ENCODE results near the gene LIPT2. TPM values are rescaled to one million over a fixed set of nuclear protein-coding genes. Genes with fewer than 3 reads are reported as not detected.

Gene LIPT2
- total RNA-seq, 3 donors from 2014 or later = 3.2 to 4.8 (median 4.1) TPM

DNA sequence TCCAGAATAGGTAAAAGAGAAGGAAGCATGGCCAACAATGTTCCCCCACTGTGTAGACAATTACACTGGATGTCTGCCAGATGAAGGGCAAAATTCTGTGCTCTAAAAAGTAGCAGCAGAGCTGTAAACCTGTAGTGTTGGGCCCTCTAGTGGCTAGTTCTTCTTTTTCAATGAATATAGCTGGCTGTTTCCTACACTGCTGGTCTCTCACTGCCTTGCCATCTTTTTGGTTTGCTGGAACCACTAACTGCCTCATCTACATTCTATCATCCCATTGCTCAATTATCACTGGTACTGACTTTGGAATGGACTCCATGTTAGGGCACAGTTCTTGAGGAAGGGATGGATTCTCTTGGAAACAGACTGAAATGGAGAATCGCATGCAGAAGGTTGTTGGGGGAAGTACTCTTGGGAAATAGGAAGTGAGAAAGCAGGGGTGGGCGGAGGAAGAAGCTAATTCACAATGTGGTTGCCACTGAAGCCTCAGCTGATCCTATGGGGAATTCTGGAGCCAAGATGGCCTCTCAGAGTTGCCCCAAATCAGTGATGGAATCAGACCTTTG is 44.1 kb downstream of the LIPT2 start:
- ATAC-seq (peak; percentile 83), DNase-seq (peak in 1 of 3 donors; percentile 77)
- no peaks in the 10 kb centered on the region for H3K36me3 ChIP-seq (ENCODE audit: low read depth)
- no peaks in the 10 kb centered on the region for H3K9me3 ChIP-seq
- peaks cover 5% of the 10 kb centered on the region for H3K4me1 ChIP-seq (ENCODE audit: low read depth)
- TF ChIP-seq, protein P1, sequence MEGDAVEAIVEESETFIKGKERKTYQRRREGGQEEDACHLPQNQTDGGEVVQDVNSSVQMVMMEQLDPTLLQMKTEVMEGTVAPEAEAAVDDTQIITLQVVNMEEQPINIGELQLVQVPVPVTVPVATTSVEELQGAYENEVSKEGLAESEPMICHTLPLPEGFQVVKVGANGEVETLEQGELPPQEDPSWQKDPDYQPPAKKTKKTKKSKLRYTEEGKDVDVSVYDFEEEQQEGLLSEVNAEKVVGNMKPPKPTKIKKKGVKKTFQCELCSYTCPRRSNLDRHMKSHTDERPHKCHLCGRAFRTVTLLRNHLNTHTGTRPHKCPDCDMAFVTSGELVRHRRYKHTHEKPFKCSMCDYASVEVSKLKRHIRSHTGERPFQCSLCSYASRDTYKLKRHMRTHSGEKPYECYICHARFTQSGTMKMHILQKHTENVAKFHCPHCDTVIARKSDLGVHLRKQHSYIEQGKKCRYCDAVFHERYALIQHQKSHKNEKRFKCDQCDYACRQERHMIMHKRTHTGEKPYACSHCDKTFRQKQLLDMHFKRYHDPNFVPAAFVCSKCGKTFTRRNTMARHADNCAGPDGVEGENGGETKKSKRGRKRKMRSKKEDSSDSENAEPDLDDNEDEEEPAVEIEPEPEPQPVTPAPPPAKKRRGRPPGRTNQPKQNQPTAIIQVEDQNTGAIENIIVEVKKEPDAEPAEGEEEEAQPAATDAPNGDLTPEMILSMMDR (IDR thresholded peaks at IDR 0.05) = no peak
- no peak overlapping the region for H3K4me3 ChIP-seq
- intact Hi-C loops (cut with DNase I, micrococcal nuclease) = loop anchor here (5.0 to 10.0 kb wide), 3 partner anchors 62 to 195 kb away; no protein-coding TSS in a partner anchor

GRCh38 chr11:74447720-74448119 is 45.8 kb downstream of the LIPT2 start:
- H3K36me3 ChIP-seq (ENCODE audit: low read depth) = no peaks in the 10 kb centered on the region
- TF ChIP-seq, protein P1 (IDR thresholded peaks at IDR 0.05) = no peak
- H3K4me1 ChIP-seq (ENCODE audit: low read depth) = peaks cover 22% of the 10 kb centered on the region
- H3K4me3 ChIP-seq = no peak overlapping the region
- intact Hi-C loops (cut with DNase I, micrococcal nuclease) = loop anchor here (5.0 to 10.0 kb wide), 3 partner anchors 60 to 193 kb away; no protein-coding TSS in a partner anchor
- ATAC-seq (no peak), DNase-seq (no peak)
- no peaks in the 10 kb centered on the region for H3K9me3 ChIP-seq

DNA sequence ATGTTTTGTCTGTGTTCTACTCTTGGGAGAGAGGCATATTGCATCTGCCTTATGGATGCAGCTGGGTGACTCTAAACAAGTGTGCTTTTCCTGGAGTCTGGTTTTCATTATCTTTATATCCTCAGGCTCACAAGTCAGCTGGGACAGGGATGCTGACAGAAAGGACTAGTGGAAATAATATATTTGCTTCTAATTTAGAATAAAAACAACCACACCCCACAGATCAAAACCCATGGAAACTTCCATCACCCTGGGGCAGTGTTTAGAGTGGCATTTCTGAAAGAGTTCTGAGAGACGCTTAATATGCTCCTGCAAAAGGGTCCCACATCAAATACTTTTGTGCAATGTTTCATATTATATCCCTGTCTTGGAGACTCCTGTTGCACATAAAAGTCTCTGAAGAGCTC is 47.0 kb downstream of the LIPT2 start:
- Histone ChIP-seq H3K4me3 (no peak overlapping the region), H3K36me3 (ENCODE audit: low read depth) (no peaks in the 10 kb centered on the region), H3K4me1 (ENCODE audit: low read depth) (peaks cover 27% of the 10 kb centered on the region), H3K9me3 (no peaks in the 10 kb centered on the region)
- intact Hi-C loops (cut with DNase I, micrococcal nuclease) = loop anchor here (5.0 to 10.0 kb wide), 3 partner anchors 59 to 192 kb away; no protein-coding TSS in a partner anchor
- TF ChIP-seq, protein P1 (IDR thresholded peaks at IDR 0.05) = no peak
- DNase-seq (no peak), ATAC-seq (no peak)

GRCh38 chr11:74444173-74444826 is 49.2 kb downstream of the LIPT2 start:
- no peaks in the 10 kb centered on the region for H3K9me3 ChIP-seq
- ATAC-seq = peak; percentile 30
- peaks cover 27% of the 10 kb centered on the region for H3K4me1 ChIP-seq (ENCODE audit: low read depth)
- H3K36me3 ChIP-seq (ENCODE audit: low read depth) = no peaks in the 10 kb centered on the region
- intact Hi-C loops (cut with DNase I, micrococcal nuclease) = loop anchor here in 1 of 2 donors (10.0 kb wide), 1 partner anchor 189 kb away; no protein-coding TSS in a partner anchor
- no peak for DNase-seq
- TF ChIP-seq, protein P1 (IDR thresholded peaks at IDR 0.05) = no peak
- H3K4me3 ChIP-seq = no peak overlapping the region

DNA sequence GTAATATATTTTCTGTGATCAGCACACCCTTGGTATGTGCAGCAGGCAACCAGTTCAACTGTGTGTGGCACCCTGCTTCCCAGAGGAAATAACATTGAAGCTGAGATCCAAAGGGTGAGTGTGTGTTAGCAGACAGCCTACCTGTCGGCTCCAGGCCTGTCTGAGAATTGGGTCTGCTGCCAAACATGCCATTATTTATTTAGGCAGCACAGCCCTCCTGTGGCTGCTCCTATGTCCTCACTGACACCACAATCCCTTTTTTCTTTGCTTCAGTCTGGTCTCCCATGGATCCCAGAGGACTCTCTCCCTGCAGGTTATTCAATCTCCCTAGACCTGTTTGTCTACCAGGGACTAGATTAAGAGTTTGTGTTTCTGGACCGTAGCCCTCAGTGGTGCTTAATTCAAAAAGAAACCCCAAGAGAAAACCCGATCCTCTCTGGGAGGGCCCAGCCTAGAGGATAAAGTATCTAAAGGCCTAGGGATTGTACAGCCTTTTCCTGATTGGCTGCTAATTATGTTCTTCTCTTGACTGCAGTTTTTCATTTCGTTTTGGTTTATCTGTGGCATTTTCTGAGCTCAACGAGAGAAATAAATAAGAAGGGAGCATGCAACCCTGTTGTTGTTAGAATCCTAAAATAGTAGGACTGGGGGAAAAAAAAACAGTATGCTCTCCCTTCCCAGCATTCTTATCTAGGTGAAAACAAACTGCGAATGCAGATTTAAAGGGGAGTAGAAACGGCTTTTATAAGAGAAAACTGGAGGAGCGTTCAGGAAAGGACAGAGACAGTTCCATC is 50.3 kb downstream of the LIPT2 start:
- H3K9me3 ChIP-seq = no peaks in the 10 kb centered on the region
- H3K36me3 ChIP-seq (ENCODE audit: low read depth) = no peaks in the 10 kb centered on the region
- H3K4me3 ChIP-seq = no peak overlapping the region
- TF ChIP-seq, protein P1 (IDR thresholded peaks at IDR 0.05) = no peak
- peak; percentile 77 for ATAC-seq
- peaks cover 27% of the 10 kb centered on the region for H3K4me1 ChIP-seq (ENCODE audit: low read depth)
- DNase-seq = peak in 2 of 3 donors; percentile 46 to 65
- intact Hi-C loops (cut with DNase I, micrococcal nuclease) = loop anchor here in 1 of 2 donors (10.0 kb wide), 1 partner anchor 188 kb away; no protein-coding TSS in a partner anchor
